Stimulated activated CD4-positive, alpha-beta T cell treated with anti-CD3 and anti-CD28 coated beads, TNF-alpha, amount 100 ng/mL, for 24 hours (primary cell): ENCODE results near the gene ZNF232.
"Not testable (repeated sequence)": the region's sequence is repeated elsewhere in the genome, so short reads cannot be mapped to it uniquely, and the experiment has no call there.

Experiments
- DNase-seq, 3 experiments: peaks; one replicate each; pipeline ENCODE4 v3.0.0-alpha.2; 2020; ENCODE audit warnings: low read depth in 3 of 3

ZNF232 gene

GRCh38 chr17:5130261-5130660 lies 18.6 kb upstream of the ZNF232 start:
- not testable (repeated sequence) for DNase-seq

GRCh38 chr17:5129770-5130169 lies 18.1 kb upstream of the ZNF232 start:
- DNase-seq, result not testable (repeated sequence)

GRCh38 chr17:5128905-5129535 lies 17.3 kb upstream of the ZNF232 start:
- no peak for DNase-seq

- DNase-seq, result not testable (repeated sequence)
These were observed 16.7 kb upstream of the ZNF232 start for GRCh38 chr17:5128387-5128786.

GRCh38 chr17:5127910-5128309 lies 16.2 kb upstream of the ZNF232 start:
- DNase-seq, result no peak

GRCh38 chr17:5126719-5127488 lies 15.2 kb upstream of the ZNF232 start:
- DNase-seq, result no peak

- DNase-seq, result not testable (repeated sequence)
These were observed 13.2 kb upstream of the ZNF232 start for GRCh38 chr17:5124896-5125295.

- DNase-seq, result not testable (repeated sequence)
These were observed 12.6 kb upstream of the ZNF232 start for GRCh38 chr17:5124125-5124760.

GRCh38 chr17:5123343-5124124 lies 11.9 kb upstream of the ZNF232 start:
- no peak for DNase-seq

GRCh38 chr17:5122586-5123342 lies 11.1 kb upstream of the ZNF232 start:
- no peak for DNase-seq

GRCh38 chr17:5122056-5122455 lies 10.4 kb upstream of the ZNF232 start:
- DNase-seq, result not testable (repeated sequence)

GRCh38 chr17:5121186-5121841 lies 9.6 kb upstream of the ZNF232 start:
- DNase-seq, result no peak

GRCh38 chr17:5120436-5121185 lies 8.9 kb upstream of the ZNF232 start:
- not testable (repeated sequence) for DNase-seq

GRCh38 chr17:5120036-5120435 lies 8.4 kb upstream of the ZNF232 start:
- no peak for DNase-seq

GRCh38 chr17:5118219-5118618 lies 6.5 kb upstream of the ZNF232 start:
- DNase-seq, result no peak

- DNase-seq, result no peak
These were observed 4.3 kb upstream of the ZNF232 start, which contains the start of gene USP6 for GRCh38 chr17:5115673-5116651. TSS of gene USP6 (plus strand) at chr17:5116032. CDS start at chr17:5130368, 14,336 bp downstream.

- no peak for DNase-seq
These were observed 862 bp downstream of the ZNF232 start for GRCh38 chr17:5110816-5111215.

- DNase-seq, result no peak
These were observed 10.8 kb downstream of the ZNF232 start for GRCh38 chr17:5100832-5101231.

GRCh38 chr17:5099271-5099670 lies 12.4 kb downstream of the ZNF232 start:
- no peak for DNase-seq
